Stimulated activated CD4-positive, alpha-beta T cell treated with anti-CD3 and anti-CD28 coated beads, TNF-alpha, amount 100 ng/mL, for 24 hours (primary cell): ENCODE data around the gene ZNF761.
A peak's percentile ranks its signal among the peaks of the same experiment; 100 is the strongest.
"Not testable (repeated sequence)": the region's sequence is repeated elsewhere in the genome, so short reads cannot be mapped to it uniquely, and the experiment has no call there.

Source experiments
- DNase-seq, 3 experiments: peaks; one replicate each; pipeline ENCODE4 v3.0.0-alpha.2; 2020; ENCODE audit warnings: low read depth in 3 of 3

The ZNF761 gene

GRCh38 chr19:53431399-53432087 lies at the start of gene ZNF761:
TSS of gene ZNF761 (plus strand) at chr19:53431984. CDS start at chr19:53447269, 15,285 bp downstream.
- DNase-seq: peak; percentile 95 to 98 (median 96)

GRCh38 chr19:53388168-53388567 lies 43.6 kb upstream of the ZNF761 start:
- no peak for DNase-seq

GRCh38 chr19:53388904-53389303 lies 42.9 kb upstream of the ZNF761 start:
- DNase-seq: no peak

DNA sequence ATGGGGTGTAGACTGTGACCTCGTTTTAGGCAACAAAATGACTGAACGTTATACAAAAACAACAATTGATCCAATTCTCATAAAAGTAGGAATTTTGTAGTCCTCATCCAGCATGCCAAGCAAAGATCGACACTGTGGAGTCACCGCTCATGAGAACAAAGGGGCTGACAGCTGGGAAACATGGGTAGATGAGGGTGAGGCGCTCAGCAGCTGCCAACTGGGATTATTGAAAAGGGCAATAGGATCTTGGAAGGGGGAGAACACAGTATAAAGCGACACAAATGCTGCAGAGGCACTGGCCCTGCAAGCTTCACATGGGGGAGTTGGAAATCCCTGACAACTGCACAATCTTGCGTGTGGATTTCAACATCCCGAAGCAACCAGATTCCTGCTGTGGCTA lies 42.2 kb upstream of the ZNF761 start:
- DNase-seq: no peak

- DNase-seq: no peak
Measured at GRCh38 chr19:53389978-53390377, 41.8 kb upstream of the ZNF761 start.

- DNase-seq: no peak
Measured at GRCh38 chr19:53394522-53394973, 37.2 kb upstream of the ZNF761 start.

DNA sequence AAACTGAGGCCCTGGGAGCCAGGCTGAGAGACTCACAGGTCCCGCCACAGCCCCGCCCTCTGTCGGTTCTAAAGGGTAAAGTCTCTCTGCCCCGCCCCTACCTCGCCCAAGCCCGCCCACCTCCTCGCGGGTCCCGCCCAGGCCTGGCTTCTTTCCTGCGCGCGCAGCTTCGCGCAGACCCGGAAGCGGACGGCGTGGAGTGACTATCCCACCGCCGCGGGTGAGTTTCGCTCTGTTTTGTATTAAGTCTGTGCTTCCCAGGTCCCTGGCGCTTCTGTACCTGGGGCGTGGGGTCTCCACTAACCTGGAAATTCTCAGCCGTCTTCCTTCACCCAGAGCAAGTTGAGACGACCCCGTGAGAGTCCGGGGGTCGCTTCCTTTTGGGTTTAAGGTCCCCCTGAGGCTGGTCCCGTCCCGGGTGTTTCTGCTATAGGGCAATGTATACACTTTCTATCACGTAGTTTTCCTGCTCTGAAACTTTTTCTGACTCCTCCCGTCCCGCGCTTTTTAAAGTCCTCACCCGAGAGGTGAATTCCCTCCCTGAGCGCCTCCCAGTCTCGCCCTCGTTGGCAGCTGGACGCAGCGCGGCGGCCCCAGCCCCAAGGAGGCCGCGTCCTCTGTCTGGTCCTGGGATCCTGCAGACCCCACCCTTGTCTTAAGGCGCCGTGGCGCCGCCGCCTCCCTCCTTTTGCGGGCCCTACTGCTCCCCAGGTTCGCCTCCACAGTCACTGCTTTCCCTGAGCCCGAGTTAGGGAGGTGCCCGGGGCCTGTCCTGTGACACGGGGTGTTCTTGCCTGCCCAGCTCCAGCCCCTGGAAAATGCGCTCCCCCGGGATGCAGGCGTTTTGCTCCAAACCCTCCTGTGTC lies 36.6 kb upstream of the ZNF761 start, which contains the start of gene ZNF765:
TSS of gene ZNF765 (plus strand) at position 176 of the 866 bp plus-strand sequence. CDS start 2,867 bp downstream, outside the sequence.
- peak; percentile 94 to 97 (median 94) for DNase-seq

DNA sequence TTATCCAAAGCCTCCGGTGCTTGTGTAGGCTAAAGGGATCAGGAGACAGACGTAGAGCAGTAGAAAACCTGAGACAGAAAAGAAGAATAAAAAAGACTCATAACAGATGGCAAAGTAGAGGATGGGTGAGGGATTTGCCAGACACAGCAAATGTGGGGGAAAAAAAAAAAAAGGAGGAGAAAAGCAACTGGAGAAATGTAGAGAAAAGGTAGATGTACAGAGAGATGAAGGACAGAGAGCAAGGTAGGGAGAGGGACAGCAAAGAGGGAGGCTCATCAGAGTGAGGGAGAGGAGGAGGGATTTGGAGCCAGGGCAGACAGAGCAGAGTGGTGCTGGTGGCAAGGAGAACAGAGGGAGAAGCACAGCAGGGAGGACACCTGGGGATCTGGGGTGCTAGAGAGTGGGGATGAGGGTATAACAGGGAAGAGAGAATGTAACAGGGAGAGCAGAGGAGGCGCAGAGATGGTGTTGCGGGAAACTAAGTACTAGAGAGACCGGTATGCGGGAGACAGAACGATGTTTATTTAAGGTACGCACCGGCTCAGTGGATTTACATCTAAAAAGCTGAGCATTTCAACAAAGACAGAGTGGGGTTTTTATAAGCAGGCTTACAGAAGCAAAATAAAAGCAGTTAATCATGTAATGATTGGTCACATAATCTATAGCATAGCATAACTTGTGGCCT lies 35.8 kb upstream of the ZNF761 start:
- not testable (repeated sequence) for DNase-seq

GRCh38 chr19:53396525-53396868 lies 35.3 kb upstream of the ZNF761 start:
- no peak for DNase-seq

DNA sequence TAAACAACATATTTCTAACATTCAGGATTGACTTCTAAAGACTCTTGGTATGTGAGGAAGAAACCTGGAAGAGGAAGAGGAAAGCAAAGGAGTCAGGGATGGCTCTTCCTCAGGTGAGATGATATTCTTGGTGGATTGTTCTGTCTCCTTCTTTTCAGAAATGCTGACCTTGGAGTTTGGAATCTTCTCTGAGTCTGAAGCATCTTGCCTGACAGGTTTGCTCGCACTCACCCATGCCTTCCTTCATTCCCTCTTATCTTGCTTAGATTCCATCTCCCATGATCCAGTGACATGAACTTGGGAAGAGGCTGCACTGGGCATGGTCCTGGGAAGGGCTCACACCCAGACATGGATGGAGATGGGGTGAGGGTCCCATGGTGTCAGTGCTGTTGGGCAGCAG lies 33.9 kb upstream of the ZNF761 start:
- not testable (repeated sequence) for DNase-seq

GRCh38 chr19:53409505-53410204 lies 22.1 kb upstream of the ZNF761 start:
- DNase-seq: no peak

DNA sequence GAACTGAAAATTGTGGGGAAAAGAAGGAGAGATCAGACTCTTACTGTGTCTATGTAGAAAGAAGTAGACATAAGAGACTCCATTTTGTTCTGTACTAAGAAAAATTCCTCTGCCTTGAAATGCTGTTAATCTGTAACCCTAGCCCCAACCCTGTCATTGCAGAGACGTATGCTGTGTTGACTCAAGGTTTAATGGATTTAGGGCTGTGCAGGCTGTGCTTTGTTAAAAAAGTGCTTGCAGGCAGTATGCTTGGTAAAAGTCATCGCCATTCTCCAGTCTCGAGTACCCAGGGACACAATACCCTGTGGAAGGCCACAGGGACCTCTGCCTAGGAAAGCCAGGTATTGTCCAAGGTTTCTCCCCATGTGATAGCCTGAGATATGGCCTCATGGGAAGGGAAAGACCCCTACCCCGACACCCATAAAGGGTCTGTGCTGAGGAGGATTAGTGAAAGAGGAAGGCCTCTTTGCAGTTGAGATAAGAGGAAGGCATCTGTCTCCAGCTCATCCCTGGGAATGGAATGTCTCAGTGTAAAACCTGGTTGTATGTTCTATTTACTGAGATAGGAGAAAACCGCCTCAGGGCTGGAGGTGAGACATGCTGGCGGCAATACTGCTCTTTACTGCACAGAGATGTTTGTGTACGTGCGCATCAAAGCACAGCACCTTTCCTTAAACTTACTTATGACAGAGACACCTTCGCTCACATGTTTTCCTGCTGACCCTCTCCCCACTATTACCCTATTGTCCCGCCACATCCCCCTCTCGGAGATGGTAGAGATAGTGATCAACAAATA lies 11.1 kb upstream of the ZNF761 start:
- not testable (repeated sequence) for DNase-seq

DNA sequence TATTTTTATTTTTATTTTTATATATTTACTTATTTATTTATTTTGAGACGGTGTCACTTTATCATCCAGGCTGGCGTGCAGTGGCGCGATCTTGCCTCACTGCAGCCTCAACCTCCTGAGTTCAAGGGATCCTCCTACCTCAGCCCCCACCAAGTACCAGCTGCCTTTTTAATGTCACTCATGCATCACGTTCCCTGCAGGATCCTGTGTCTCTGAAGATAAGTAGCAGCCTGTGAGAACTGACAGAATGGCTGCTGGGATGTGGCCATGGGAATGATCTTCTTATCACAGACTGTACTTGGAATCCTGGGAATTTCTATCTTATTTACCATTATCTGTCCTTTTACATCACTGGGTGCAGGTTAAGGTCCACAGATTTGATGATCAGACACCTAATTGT lies 9.2 kb upstream of the ZNF761 start:
- DNase-seq: no peak

- not testable (repeated sequence) for DNase-seq
Measured at GRCh38 chr19:53423074-53423473, 8.7 kb upstream of the ZNF761 start.

DNA sequence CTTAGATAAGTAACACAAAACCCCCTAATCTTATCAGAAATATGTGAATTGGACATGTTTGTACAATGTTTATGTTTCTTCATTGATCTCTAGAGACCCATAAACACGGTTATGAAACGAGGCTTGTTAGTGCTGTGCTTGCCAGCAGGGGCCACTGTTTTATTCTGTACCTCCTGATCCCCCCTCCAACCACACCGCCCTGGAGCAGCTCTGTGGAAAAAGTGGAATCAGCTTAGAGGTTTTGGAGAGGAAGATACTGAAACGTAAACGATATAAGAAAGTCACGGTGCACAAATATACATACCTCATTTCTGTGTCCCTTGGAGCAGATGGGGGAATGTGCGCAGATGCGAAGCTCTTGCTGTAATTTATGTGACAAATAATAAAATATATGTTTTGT lies 8.1 kb upstream of the ZNF761 start:
- not testable (repeated sequence) for DNase-seq

DNA sequence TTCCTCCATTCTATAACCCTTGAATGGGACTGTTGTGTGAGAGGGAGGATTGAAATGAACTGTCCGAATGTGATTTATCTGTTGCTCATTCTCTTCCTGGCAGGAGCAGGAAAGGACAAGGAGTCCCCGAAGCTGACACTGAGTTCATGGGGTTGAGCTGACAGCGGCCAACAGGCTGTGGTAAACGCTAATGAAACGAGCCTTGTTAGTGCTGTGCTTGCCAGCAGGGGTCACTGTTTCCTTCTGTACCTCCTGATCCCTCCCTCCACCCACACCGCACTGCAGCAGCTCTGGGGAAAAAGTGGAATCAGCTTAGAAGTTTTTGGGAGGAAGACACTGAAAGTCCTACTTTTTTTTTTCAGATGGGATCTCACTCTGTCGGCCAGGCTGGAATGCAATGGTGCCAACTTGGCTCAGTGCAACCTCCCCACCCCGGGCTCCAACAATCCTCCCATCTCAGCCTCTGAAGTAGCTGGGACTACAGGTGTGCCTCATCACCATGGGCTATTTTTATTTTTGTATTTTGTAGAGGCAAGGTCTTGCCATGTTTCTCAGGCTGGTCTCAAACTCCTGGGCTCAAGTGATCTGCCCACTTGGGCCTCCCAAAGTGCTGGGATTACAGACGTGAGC lies 6.7 kb upstream of the ZNF761 start:
- peak; percentile 48 to 53 (median 50) for DNase-seq

DNA sequence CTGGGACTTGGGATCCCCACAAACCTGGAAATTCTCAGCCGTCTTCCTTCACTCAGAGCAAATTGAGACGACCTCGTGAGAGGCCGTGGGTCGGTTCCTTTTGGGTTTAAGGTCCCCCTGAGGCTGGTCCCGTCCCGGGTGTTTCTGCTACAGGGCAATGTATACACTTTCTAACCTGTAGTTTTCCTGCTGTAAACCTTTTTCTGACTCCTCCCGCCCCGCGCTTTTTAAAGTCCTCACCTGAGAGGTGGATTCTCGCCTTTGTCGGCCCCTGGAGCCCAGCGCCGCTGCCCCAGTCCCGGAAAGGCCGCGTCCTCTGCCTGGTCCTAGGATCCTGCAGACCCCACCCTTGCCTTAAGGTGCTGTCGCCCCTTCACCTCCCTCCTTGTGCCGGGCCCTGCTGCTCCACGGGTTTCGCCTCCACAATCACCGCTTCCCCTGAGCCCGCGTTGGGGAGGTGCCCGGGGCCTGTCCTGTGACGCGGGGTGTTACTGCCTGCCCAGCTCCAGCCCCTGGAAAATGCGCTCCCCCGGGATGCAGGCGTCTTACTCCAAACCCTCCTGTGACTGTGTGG lies 391 bp downstream of the ZNF761 start:
- DNase-seq: peak in 1 of 3 experiments; percentile 7

DNA sequence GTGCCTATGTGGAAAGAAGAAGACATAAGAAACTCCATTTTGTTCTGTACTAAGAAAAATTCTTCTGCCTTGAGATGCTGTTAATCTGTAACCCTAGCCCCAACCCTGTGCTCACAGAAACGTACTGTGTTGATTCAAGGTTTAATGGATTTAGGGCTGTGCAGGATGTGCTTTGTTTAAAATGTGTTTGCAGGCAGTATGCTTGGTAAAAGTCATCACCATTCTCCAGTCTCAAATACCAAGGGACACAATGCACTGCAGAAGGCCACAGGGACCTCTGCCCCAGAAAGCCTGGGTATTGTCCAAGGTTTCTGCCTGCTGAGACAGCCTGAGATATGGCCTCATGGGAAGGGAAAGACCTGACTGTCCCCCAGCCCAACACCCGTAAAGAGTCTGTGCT lies 12.0 kb downstream of the ZNF761 start:
- not testable (repeated sequence) for DNase-seq

- not testable (repeated sequence) for DNase-seq
Measured at GRCh38 chr19:53447196-53447595, 15.4 kb downstream of the ZNF761 start.

- DNase-seq: no peak
Measured at GRCh38 chr19:53455828-53456227, 24.0 kb downstream of the ZNF761 start.
